ENCODE data around the gene CSTF3.
"Not testable (repeated sequence)": the region's sequence is repeated elsewhere in the genome, so short reads cannot be mapped to it uniquely, and the experiment has no call there.

CSTF3 gene

DNA sequence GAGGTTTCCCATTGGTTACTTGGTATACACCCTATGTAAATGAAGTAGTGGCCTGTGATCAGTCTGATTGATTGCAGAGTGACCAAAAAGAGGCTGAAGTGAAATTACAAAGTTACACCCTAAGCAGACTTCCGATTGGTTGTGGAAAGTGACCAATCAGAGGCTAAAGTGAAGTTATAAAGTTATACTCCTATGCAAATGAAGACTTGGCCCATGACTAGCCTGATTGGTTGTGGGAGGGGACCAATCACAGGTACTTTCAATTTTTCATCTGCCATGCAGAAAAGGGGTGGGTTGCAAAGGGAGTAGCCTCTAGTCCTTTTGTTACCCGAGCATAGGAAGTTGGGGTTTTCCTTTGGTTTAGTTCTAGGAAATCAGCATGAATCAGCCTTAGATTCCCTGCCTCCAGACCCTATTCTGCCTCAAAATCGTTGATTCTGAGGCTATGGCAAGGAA, 18.1 kb upstream of the CSTF3 start:
- Histone ChIP-seq H3K36me3 (ENCODE audit: insufficient read depth, low read length) (no peaks in the 10 kb centered on the region), H3K4me3 (ENCODE audit: low read length) (no peak overlapping the region), H3K4me1 (ENCODE audit: control insufficient read depth, insufficient read depth, low read length) (no peaks in the 10 kb centered on the region), H3K27me3 (ENCODE audit: control insufficient read depth, insufficient read depth, low read length) (no peaks in the 10 kb centered on the region), H3K9ac (ENCODE audit: low read depth, low read length) (no peak overlapping the region), H3K4me2 (ENCODE audit: low read length) (no peak overlapping the region), H3K9me3 (replicated peaks; ENCODE audit: low read length) (no peaks in the 10 kb centered on the region)

DNA sequence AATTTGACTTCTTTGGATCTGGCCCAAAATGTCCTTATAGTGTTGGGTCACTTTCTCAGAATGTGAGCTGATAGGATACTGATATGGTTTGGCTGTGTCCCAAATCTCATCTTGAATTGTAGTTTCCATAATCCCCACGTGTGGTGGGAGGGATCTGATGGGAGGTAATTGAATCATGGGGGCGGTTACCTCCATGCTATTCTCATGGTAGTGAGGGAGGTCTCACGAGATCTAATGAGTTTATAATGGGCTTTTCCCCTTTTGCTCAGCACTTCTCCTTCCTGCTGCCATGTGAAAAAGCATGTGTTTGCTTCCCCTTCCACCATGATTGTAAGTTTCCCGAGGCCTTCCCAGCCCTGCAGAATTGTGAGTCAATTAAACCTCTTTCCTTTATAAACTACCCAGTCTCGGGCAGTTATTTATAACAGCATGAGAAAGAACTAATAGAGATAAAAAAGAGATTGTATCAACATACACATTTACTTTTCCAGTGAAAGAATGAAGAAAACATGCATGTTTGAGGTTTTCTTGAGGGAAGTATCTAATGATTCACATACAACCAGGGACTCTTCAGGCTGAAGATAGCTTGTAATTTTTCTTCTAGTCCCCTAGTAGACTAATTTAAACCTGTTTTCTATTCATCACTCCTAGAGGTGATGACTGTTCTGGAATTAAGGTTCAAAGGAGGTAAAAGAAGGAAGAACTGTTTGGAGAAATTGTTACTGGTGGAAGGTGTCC, 17.3 kb upstream of the CSTF3 start:
- H3K27me3 ChIP-seq (ENCODE audit: control insufficient read depth, insufficient read depth, low read length), result no peaks in the 10 kb centered on the region
- no peaks in the 10 kb centered on the region for H3K4me1 ChIP-seq (ENCODE audit: control insufficient read depth, insufficient read depth, low read length)
- H3K4me2 ChIP-seq (ENCODE audit: low read length), result no peak overlapping the region
- no peak overlapping the region for H3K4me3 ChIP-seq (ENCODE audit: low read length)
- no peaks in the 10 kb centered on the region for H3K9me3 ChIP-seq (replicated peaks; ENCODE audit: low read length)
- no peaks in the 10 kb centered on the region for H3K36me3 ChIP-seq (ENCODE audit: insufficient read depth, low read length)
- no peak overlapping the region for H3K9ac ChIP-seq (ENCODE audit: low read depth, low read length)

DNA sequence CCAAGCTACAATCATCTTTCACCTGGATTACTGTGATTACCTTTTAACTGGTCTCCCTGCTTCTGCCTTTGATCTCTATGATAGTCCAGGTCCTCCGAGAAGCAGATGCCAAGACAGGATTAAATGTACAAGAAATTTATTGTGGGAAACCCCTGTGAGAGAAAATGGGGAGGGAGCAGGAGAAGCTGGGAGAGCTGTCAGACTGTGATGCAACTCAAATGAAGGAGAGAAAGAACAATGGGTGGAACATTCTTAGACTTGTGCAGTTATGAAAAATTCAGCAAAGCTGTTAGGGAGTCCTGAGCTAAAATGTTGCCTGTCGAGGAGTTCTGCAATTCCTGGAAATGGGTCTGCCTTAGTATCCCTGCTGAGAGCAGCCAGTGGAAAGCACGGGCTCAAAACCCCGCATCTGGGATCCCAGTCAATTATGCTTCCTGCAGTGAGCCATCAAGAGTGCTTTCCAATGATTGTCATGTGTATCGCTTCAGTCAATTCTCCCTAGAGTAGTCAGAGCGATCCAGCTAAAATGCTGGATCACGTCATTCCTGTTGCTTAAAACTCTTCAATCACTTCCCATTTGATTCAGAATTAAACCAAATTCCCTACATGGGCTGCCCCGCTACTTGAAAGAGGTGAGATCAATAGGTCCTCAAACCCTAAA, 16.5 kb upstream of the CSTF3 start:
- no peaks in the 10 kb centered on the region for H3K27me3 ChIP-seq (ENCODE audit: control insufficient read depth, insufficient read depth, low read length)
- no peak overlapping the region for H3K4me2 ChIP-seq (ENCODE audit: low read length)
- no peaks in the 10 kb centered on the region for H3K9me3 ChIP-seq (replicated peaks; ENCODE audit: low read length)
- H3K9ac ChIP-seq (ENCODE audit: low read depth, low read length), result no peak overlapping the region
- no peaks in the 10 kb centered on the region for H3K4me1 ChIP-seq (ENCODE audit: control insufficient read depth, insufficient read depth, low read length)
- H3K4me3 ChIP-seq (ENCODE audit: low read length), result no peak overlapping the region
- H3K36me3 ChIP-seq (ENCODE audit: insufficient read depth, low read length), result no peaks in the 10 kb centered on the region

DNA sequence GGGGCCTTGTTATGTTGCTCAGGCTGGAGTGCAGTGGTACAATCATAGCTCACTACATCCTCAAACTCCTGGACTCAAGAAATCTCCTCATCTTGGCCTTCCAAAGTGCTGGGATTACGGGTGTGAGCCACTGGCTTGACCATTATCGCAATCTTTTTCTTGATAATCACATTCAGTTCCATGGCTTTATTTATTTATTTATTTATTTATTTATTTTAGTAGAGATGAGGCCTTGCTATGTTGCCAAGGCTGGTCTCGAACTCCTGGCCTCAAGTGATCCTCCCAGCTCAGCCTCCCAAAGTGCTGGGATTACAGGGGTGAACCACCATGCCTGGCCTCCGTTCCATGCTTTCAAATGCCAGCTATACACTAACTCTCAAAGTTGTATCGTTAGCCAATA, 15.5 kb upstream of the CSTF3 start:
- not testable (repeated sequence) for H3K36me3 ChIP-seq (ENCODE audit: insufficient read depth, low read length); H3K4me1 ChIP-seq (ENCODE audit: control insufficient read depth, insufficient read depth, low read length); H3K9ac ChIP-seq (ENCODE audit: low read depth, low read length); H3K9me3 ChIP-seq (replicated peaks; ENCODE audit: low read length); H3K4me2 ChIP-seq (ENCODE audit: low read length); H3K4me3 ChIP-seq (ENCODE audit: low read length); H3K27me3 ChIP-seq (ENCODE audit: control insufficient read depth, insufficient read depth, low read length)

DNA sequence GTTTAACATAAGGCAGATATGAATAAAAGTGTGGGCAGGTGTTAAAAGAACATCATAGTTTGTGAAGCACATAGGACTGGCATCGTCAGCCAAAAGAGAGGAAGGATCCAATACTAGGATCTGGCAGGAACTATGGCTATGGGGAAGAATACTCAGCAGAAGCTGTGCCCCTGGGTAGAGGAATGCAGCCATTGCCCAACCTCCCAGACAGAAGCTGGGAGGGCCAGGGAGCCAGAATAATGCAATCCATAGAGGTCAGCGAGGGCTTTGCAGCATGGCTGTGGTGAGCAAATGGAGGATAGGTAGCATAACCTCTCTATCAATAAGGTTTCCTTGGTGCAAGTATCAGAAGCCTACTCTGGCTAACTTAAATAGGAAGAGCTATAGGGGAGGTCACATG, 11.7 kb upstream of the CSTF3 start:
- H3K9me3 ChIP-seq (replicated peaks; ENCODE audit: low read length), result no peaks in the 10 kb centered on the region

DNA sequence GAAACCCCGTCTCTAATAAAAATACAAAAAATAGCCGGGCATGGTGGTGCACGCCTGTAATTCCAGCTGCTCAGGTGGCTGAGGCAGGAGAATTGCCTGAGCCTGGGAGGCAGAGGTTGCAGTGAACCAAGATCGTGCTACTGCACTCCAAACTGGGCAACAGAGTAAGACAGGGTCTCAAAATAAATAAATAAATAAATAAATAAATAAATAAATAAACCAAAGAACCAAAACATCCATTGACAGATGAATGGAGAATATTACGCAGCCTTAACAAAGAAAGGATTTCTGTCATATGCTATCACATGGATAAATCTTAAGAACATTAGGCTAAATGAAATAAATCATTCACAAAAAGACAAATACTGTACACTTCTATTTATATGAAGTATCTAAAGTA, 11.1 kb upstream of the CSTF3 start:
- Histone ChIP-seq H3K4me1 (ENCODE audit: control insufficient read depth, insufficient read depth, low read length) (no peaks in the 10 kb centered on the region), H3K36me3 (ENCODE audit: insufficient read depth, low read length) (no peaks in the 10 kb centered on the region), H3K4me3 (ENCODE audit: low read length) (no peak overlapping the region), H3K9ac (ENCODE audit: low read depth, low read length) (no peak overlapping the region), H3K9me3 (replicated peaks; ENCODE audit: low read length) (no peaks in the 10 kb centered on the region), H3K27me3 (ENCODE audit: control insufficient read depth, insufficient read depth, low read length) (no peaks in the 10 kb centered on the region), H3K4me2 (ENCODE audit: low read length) (no peak overlapping the region)

More for the DNA sequence above, 11.7 kb upstream of the CSTF3 start:
- Histone ChIP-seq H3K27me3 (ENCODE audit: control insufficient read depth, insufficient read depth, low read length) (no peaks in the 10 kb centered on the region), H3K36me3 (ENCODE audit: insufficient read depth, low read length) (no peaks in the 10 kb centered on the region), H3K9ac (ENCODE audit: low read depth, low read length) (no peak overlapping the region), H3K4me1 (ENCODE audit: control insufficient read depth, insufficient read depth, low read length) (no peaks in the 10 kb centered on the region), H3K4me3 (ENCODE audit: low read length) (no peak overlapping the region), H3K4me2 (ENCODE audit: low read length) (no peak overlapping the region)

DNA sequence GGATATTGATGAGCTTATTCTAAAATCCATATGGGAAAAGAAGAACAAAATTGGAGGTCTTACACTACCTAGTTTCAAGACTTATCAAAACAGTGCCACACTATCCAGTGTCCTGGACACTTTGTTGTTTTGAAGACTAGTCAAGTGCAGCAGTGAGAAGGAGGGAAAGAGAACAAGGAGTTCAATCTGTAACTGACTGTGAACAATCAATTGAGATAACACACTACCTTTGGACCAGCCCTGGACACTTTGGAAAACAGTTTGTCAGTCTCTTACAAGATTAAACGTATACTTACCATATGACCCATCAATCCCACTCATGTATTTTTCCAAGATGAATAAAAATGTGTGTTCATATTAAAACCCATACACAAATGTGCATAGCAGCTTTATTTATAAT, 10.0 kb upstream of the CSTF3 start:
- no peaks in the 10 kb centered on the region for H3K36me3 ChIP-seq (ENCODE audit: insufficient read depth, low read length)
- no peaks in the 10 kb centered on the region for H3K27me3 ChIP-seq (ENCODE audit: control insufficient read depth, insufficient read depth, low read length)
- H3K9ac ChIP-seq (ENCODE audit: low read depth, low read length), result no peak overlapping the region
- H3K4me1 ChIP-seq (ENCODE audit: control insufficient read depth, insufficient read depth, low read length), result no peaks in the 10 kb centered on the region
- no peaks in the 10 kb centered on the region for H3K9me3 ChIP-seq (replicated peaks; ENCODE audit: low read length)
- H3K4me2 ChIP-seq (ENCODE audit: low read length), result no peak overlapping the region
- no peak overlapping the region for H3K4me3 ChIP-seq (ENCODE audit: low read length)

DNA sequence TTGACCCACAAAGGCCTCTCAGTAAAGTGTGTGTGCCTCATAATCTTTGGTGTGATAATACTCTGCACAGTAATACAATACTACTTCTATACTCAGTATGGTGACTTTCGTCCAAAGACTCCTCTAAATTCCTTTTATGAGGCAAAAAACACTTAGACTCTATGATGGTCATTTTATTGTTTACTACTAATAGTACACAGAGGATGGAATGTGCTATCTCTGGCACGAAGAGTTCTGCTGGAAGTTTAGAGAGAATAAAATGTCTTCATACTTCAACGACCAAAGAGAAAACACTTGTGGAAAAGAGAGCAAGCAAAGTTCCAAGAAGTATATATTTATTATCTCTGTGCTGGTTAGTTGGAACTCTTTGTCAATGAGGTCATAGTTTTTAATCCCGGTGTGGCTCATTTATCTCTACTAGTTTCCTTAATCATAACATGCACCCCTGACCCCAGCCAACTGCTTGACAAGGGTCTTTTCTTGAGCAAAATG, 7.5 kb upstream of the CSTF3 start:
- H3K4me2 ChIP-seq (ENCODE audit: low read length), result no peak overlapping the region
- no peak overlapping the region for H3K4me3 ChIP-seq (ENCODE audit: low read length)
- no peak overlapping the region for H3K9ac ChIP-seq (ENCODE audit: low read depth, low read length)
- no peaks in the 10 kb centered on the region for H3K9me3 ChIP-seq (replicated peaks; ENCODE audit: low read length)
- H3K36me3 ChIP-seq (ENCODE audit: insufficient read depth, low read length), result no peaks in the 10 kb centered on the region
- H3K4me1 ChIP-seq (ENCODE audit: control insufficient read depth, insufficient read depth, low read length), result no peaks in the 10 kb centered on the region
- no peaks in the 10 kb centered on the region for H3K27me3 ChIP-seq (ENCODE audit: control insufficient read depth, insufficient read depth, low read length)

DNA sequence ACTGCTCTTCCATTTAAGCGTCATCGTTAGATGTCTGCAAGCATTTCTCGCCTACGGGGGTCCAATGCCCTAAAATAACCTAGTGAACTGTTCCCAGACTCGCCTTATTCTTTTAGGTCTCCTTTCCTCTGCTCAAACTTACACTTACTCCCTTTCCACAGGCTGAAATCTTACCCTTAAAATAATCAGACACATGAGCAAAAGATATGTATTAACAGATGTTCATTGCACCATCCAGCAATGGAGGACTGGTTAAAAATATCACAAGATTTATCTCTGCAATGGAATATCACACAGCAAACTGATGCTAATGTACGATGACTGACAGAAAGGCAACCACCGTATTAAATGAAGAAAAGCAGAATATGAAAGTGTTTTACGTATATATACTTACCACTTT, 1.6 kb upstream of the CSTF3 start:
- Histone ChIP-seq H3K4me1 (ENCODE audit: control insufficient read depth, insufficient read depth, low read length) (peaks cover 20% of the 10 kb centered on the region), H3K36me3 (ENCODE audit: insufficient read depth, low read length) (no peaks in the 10 kb centered on the region), H3K9me3 (replicated peaks; ENCODE audit: low read length) (no peaks in the 10 kb centered on the region), H3K4me3 (ENCODE audit: low read length) (no peak overlapping the region), H3K9ac (ENCODE audit: low read depth, low read length) (no peak overlapping the region), H3K4me2 (ENCODE audit: low read length) (no peak overlapping the region), H3K27me3 (ENCODE audit: control insufficient read depth, insufficient read depth, low read length) (no peaks in the 10 kb centered on the region)

DNA sequence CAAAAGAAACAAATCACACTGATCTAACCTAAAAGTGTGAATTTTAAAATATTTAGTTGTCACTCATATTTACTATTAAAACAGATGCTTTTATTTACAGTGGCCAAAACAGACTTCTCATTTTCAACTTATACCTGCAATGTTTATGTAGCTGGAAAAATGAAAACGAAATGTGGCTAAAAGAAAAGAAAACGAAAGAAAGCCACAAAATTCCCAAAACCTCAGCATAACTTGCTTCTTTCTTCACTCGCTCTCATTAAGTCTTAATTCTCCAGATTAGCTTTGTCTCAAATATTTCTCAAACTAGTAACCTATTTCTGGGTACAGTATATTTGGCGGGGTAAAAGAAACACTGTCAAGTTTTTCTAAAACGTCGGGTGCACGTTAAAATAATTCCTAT, 693 bp downstream of the CSTF3 start:
- H3K4me2 ChIP-seq (ENCODE audit: low read length), result peak overlapping the region; percentile 82
- H3K36me3 ChIP-seq (ENCODE audit: insufficient read depth, low read length), result no peaks in the 10 kb centered on the region
- H3K9ac ChIP-seq (ENCODE audit: low read depth, low read length), result peak overlapping the region; percentile 96
- H3K9me3 ChIP-seq (replicated peaks; ENCODE audit: low read length), result no peaks in the 10 kb centered on the region
- H3K4me1 ChIP-seq (ENCODE audit: control insufficient read depth, insufficient read depth, low read length), result peaks cover 26% of the 10 kb centered on the region
- H3K27me3 ChIP-seq (ENCODE audit: control insufficient read depth, insufficient read depth, low read length), result no peaks in the 10 kb centered on the region
- peak overlapping the region; percentile 89 for H3K4me3 ChIP-seq (ENCODE audit: low read length)

DNA sequence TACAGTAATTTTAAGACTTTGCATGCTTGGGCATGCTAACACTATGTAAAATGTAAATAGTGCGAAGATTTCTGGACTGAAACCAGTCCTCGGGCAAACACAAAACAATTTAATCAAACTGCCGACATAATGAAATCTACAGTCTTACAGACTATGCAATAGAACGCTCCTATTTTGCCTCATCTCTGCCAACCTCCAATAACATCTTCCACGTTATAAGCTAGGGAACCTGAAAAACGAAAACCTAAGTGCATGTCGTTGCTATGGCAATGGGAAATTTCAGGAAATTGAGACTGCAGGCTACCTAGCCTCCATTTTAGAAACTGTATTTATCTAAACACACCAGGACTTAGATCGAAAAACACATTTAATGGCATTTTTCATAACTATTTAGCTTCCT, 1.1 kb downstream of the CSTF3 start:
- peak overlapping the region; percentile 96 for H3K9ac ChIP-seq (ENCODE audit: low read depth, low read length)
- no peaks in the 10 kb centered on the region for H3K36me3 ChIP-seq (ENCODE audit: insufficient read depth, low read length)
- peak overlapping the region; percentile 82 for H3K4me2 ChIP-seq (ENCODE audit: low read length)
- peaks cover 26% of the 10 kb centered on the region for H3K4me1 ChIP-seq (ENCODE audit: control insufficient read depth, insufficient read depth, low read length)
- peak overlapping the region; percentile 89 for H3K4me3 ChIP-seq (ENCODE audit: low read length)
- no peaks in the 10 kb centered on the region for H3K27me3 ChIP-seq (ENCODE audit: control insufficient read depth, insufficient read depth, low read length)
- H3K9me3 ChIP-seq (replicated peaks; ENCODE audit: low read length), result no peaks in the 10 kb centered on the region

DNA sequence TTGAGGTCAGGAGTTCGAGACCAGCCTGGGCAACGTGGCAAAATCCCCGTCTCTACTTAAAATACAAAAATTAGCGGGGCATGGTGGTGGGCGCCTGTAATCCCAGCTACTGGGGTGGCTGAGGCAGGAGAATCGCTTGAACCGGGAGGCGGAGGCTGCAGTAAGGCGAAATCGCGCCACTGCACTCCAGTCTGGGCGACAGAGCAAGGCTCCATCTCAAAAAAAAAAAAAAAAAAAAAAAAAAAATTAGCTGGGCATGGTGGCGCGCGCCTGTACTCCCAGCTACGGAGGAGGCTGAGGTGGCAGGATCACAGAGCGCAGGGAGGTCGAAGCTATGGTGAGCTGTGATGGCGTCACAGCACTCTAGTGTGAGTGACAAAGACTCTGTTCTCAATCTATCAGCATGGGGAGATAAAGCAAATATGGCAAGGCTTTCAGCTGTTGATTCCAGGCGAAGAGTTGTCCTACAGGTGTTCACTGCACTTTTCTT, 1.9 kb downstream of the CSTF3 start:
- H3K36me3 ChIP-seq (ENCODE audit: insufficient read depth, low read length); H3K27me3 ChIP-seq (ENCODE audit: control insufficient read depth, insufficient read depth, low read length); H3K9me3 ChIP-seq (replicated peaks; ENCODE audit: low read length): not testable (repeated sequence)
- Histone ChIP-seq H3K4me1 (ENCODE audit: control insufficient read depth, insufficient read depth, low read length) (peaks cover 26% of the 10 kb centered on the region), H3K4me3 (ENCODE audit: low read length) (peak overlapping the region; percentile 89), H3K9ac (ENCODE audit: low read depth, low read length) (peak overlapping the region; percentile 96), H3K4me2 (ENCODE audit: low read length) (peak overlapping the region; percentile 82)

Measured in skeletal muscle satellite cell (primary cell).